Suprapubic skin (tissue), 4 donors: ENCODE measurements around the gene S100P. TPM values are rescaled to one million over a fixed set of nuclear protein-coding genes. Genes with fewer than 3 reads are reported as not detected.

Experiments used
- DNase-seq, 2 donors: peaks; one replicate each; pipeline ENCODE4 v3.0.0-alpha.2; 2019; ENCODE audit warnings: low spot score in 2 of 2
- H3K27ac ChIP-seq: fragments of 200-600 bp; sonication (generic); one replicate; pipeline ENCODE4 v1.5.1; 2019
- H3K27me3 ChIP-seq: fragments of 200-600 bp; sonication (generic); one replicate; pipeline ENCODE4 v1.5.1; 2019
- H3K36me3 ChIP-seq: fragments of 200-600 bp; sonication (generic); one replicate; pipeline ENCODE4 v1.5.1; 2019
- H3K4me1 ChIP-seq: fragments of 200-600 bp; sonication (generic); one replicate; pipeline ENCODE4 v1.5.1; 2019
- H3K4me3 ChIP-seq: fragments of 200-600 bp; sonication (generic); one replicate; pipeline ENCODE4 v1.5.1; 2019; ENCODE audit warnings: mild to moderate bottlenecking
- H3K9me3 ChIP-seq: fragments of 200-600 bp; sonication (generic); one replicate; pipeline ENCODE4 v1.5.1; 2019
- EP300 ChIP-seq: sonication (generic); formaldehyde crosslinking; IDR thresholded peaks from one replicate; pipeline ENCODE4 v1.6.1; 2017; ENCODE audit warnings: antibody characterized with exemption
- POLR2A ChIP-seq, 2 donors: fragments of 450-650 bp; IDR thresholded peaks; one replicate each; pipeline ENCODE4 v1.6.1; 2017; ENCODE audit warnings: antibody characterized with exemption in 2 of 2, mild to moderate bottlenecking in 2 of 2, moderate library complexity in 2 of 2
- POLR2AphosphoS5 ChIP-seq, 3 donors: sonication (generic); formaldehyde crosslinking; IDR thresholded peaks; one replicate each; pipeline ENCODE4 v1.6.1; 2017; ENCODE audit warnings: antibody characterized with exemption in 3 of 3
- WGBS: methylation state at CpG from one replicate; pipeline ENCODE4 v1.1.5; 2018; 5-methylcytosine and 5-hydroxymethylcytosine counted together
- total RNA-seq, 4 donors: library from RNA; depleted of rRNA; stranded (reverse); fragments of >200 nt; gene quantifications; one replicate each; pipeline ENCODE4 v1.1.0, GENCODE V29; 2016
- TF ChIP-seq, protein P1 (sequence below), 2 donors: fragments of 200-600 bp in 1 of 2; fragments of 450-650 bp in 1 of 2; sonication (generic) in 1 of 2; IDR thresholded peaks; one replicate each; pipeline ENCODE4 v1.5.1; 2016 to 2019; ENCODE audit warnings: antibody characterized with exemption in 2 of 2, mild to moderate bottlenecking in 1 of 2, moderate library complexity in 1 of 2

The S100P gene
- total RNA-seq, 4 donors from 2014 or later, result 4.7 to 27.7 (median 9.3) TPM

GRCh38 chr4:6676722-6677558, 16.7 kb upstream of the S100P start:
- Histone ChIP-seq H3K36me3 (no peaks in the 10 kb centered on the region), H3K27me3 (no peaks in the 10 kb centered on the region), H3K9me3 (no peaks in the 10 kb centered on the region), H3K4me1 (peaks cover 41% of the 10 kb centered on the region), H3K27ac (no peak overlapping the region), H3K4me3 (no peak overlapping the region)
- DNase-seq, result no peak
- TF ChIP-seq POLR2AphosphoS5 (IDR thresholded peaks at IDR 0.05) (no peak), EP300 (no peak), POLR2A (IDR thresholded peaks at IDR 0.05) (no peak)
- TF ChIP-seq, protein P1, sequence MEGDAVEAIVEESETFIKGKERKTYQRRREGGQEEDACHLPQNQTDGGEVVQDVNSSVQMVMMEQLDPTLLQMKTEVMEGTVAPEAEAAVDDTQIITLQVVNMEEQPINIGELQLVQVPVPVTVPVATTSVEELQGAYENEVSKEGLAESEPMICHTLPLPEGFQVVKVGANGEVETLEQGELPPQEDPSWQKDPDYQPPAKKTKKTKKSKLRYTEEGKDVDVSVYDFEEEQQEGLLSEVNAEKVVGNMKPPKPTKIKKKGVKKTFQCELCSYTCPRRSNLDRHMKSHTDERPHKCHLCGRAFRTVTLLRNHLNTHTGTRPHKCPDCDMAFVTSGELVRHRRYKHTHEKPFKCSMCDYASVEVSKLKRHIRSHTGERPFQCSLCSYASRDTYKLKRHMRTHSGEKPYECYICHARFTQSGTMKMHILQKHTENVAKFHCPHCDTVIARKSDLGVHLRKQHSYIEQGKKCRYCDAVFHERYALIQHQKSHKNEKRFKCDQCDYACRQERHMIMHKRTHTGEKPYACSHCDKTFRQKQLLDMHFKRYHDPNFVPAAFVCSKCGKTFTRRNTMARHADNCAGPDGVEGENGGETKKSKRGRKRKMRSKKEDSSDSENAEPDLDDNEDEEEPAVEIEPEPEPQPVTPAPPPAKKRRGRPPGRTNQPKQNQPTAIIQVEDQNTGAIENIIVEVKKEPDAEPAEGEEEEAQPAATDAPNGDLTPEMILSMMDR (IDR thresholded peaks at IDR 0.05), result no peak
- WGBS, result 93% methylated on average over 21 of the region's 21 CpGs

GRCh38 chr4:6680372-6681034, 13.2 kb upstream of the S100P start:
- no peak for DNase-seq
- no peaks in the 10 kb centered on the region for H3K27me3 ChIP-seq
- no peak overlapping the region for H3K4me3 ChIP-seq
- peaks cover 19% of the 10 kb centered on the region for H3K4me1 ChIP-seq
- H3K27ac ChIP-seq, result no peak overlapping the region
- H3K36me3 ChIP-seq, result no peaks in the 10 kb centered on the region
- no peaks in the 10 kb centered on the region for H3K9me3 ChIP-seq
- 90% methylated on average over 10 of the region's 10 CpGs for WGBS
- TF ChIP-seq POLR2A (IDR thresholded peaks at IDR 0.05), result no peak
- TF ChIP-seq POLR2AphosphoS5 (IDR thresholded peaks at IDR 0.05), result no peak
- TF ChIP-seq, protein P1 (IDR thresholded peaks at IDR 0.05), result no peak
- no peak for TF ChIP-seq EP300

GRCh38 chr4:6681191-6681590, 12.5 kb upstream of the S100P start:
- TF ChIP-seq EP300 (no peak), POLR2A (IDR thresholded peaks at IDR 0.05) (no peak), POLR2AphosphoS5 (IDR thresholded peaks at IDR 0.05) (no peak)
- TF ChIP-seq, protein P1 (IDR thresholded peaks at IDR 0.05), result no peak
- H3K9me3 ChIP-seq, result no peaks in the 10 kb centered on the region
- H3K27me3 ChIP-seq, result no peaks in the 10 kb centered on the region
- no peak for DNase-seq
- no peak overlapping the region for H3K4me3 ChIP-seq
- no peaks in the 10 kb centered on the region for H3K36me3 ChIP-seq
- H3K27ac ChIP-seq, result no peak overlapping the region
- WGBS, result 68% methylated on average over 3 of the region's 9 CpGs
- peaks cover 12% of the 10 kb centered on the region for H3K4me1 ChIP-seq

GRCh38 chr4:6682862-6683590, 10.7 kb upstream of the S100P start:
- TF ChIP-seq EP300 (no peak), POLR2A (IDR thresholded peaks at IDR 0.05) (no peak), POLR2AphosphoS5 (IDR thresholded peaks at IDR 0.05) (no peak)
- TF ChIP-seq, protein P1 (IDR thresholded peaks at IDR 0.05), result no peak

More at GRCh38 chr4:6682862-6683590, 10.7 kb upstream of the S100P start:
- no peak for DNase-seq
- WGBS, result 84% methylated on average over 11 of the region's 11 CpGs
- Histone ChIP-seq H3K9me3 (no peaks in the 10 kb centered on the region), H3K4me1 (no peaks in the 10 kb centered on the region), H3K27me3 (no peaks in the 10 kb centered on the region), H3K36me3 (no peaks in the 10 kb centered on the region), H3K4me3 (no peak overlapping the region), H3K27ac (no peak overlapping the region)
